HG02884 (cell line): ENCODE data around the gene KISS1R.
"Not testable (repeated sequence)": the region's sequence is repeated elsewhere in the genome, so short reads cannot be mapped to it uniquely, and the experiment has no call there.

Experiments used
- ATAC-seq: cut with Tn5 transposase; IDR thresholded peaks from one replicate; pipeline ENCODE4 v1.9.1; 2021; ENCODE audit warnings: mild to moderate bottlenecking, moderate library complexity; ENCODE audit not compliant: unreplicated experiment

Gene KISS1R

DNA sequence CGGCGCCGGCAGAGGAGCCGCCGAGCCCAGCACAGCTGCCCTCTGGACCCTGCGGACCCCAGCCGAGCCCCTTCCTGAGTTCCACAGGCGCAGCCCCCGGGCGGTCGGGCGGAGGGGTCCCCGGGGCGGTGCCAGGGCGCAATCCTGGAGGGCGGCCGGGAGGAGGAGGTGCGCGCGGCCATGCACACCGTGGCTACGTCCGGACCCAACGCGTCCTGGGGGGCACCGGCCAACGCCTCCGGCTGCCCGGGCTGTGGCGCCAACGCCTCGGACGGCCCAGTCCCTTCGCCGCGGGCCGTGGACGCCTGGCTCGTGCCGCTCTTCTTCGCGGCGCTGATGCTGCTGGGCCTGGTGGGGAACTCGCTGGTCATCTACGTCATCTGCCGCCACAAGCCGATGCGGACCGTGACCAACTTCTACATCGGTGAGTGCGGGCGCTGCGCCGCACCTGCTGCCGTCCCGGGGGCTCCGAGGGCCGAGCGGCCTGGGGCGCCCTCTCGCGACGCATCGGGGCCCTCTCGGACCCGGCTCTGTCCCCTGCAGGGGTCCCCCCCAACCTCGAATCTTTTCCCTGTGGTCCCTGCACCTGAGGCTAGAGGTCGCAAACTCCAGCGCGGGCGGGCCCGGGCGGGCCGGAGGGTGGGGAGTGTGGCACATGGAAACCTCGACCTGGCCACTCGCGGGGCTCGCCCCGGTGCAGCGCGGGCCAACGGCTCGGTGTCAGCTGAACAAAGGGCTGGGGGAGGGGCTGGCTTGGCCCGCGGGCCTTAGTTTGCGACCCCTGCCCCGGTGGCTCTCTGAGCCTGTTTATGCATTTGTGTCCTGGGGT, at the start of gene KISS1R:
KISS1R (plus strand) TSS at position 11 of the 829 bp plus-strand sequence; CDS start at position 181, 170 bp downstream.
- ATAC-seq = no peak

DNA sequence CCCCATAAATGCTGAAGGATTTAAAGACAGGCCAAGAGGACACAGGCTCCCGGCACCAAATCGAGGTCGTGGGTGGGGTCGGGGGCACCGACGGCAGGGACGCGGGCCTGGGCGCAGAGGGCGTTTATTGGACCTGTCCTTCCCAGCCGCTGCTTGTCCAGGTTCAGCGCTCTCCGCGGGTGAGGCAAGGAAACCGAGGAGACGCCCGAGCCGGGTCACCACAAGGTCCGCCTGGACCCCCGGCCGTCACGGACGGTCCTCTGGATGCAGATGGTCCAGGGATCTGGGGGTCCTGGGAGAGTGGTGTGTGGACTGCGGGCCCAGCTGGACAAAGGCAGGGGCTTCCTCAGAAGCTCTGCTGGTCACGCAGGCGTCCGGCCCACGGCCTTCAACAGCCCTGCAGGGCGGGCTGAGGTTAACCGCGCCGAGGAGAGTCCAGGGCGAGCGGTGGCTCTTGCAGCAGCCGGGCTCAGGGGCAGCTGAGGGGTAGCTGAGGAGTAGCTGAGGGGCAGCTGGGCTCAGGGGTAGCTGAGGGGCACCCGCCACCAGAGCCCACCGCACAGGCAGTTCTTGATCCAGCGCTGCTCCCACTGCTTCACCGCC, 49.2 kb upstream of the KISS1R start:
- no peak for ATAC-seq

DNA sequence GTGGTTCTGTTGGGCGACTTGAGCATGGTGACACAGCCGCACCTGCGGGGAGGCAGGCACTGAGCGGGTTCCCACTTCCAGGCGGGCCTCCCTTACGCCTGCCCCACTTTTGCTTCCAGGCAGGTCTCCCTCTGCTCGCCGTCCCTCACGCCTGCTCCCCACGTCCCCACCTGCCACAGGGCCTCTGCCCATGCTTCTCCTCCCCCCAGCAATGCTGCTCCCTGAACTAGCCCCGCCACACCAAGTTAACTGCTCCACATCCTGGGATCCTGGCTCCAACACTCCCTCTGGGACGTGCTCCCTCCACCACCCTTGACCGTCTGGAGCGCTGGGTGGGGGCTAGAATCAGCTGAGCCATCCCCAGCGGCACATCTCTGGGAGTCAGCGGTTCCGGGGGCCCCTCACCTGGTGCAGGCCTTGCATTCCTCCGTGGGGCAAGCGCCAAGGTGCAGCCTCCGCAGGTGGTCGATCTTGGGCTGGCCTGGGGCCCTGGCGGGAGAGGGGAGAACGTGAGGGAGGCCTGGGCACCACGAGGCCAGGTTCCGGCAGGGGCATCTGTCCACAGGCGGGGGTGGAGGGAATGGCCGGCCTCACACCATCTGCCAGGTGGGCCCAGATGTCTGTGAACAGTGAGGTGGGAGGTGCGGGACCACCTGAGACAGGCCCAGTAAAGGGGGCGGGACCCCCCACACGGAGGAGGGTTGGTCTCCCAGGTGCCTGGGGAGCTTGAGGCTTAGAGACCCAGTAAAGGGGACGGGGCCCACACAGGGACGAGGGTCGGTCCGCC, 48.5 kb upstream of the KISS1R start:
- no peak for ATAC-seq

DNA sequence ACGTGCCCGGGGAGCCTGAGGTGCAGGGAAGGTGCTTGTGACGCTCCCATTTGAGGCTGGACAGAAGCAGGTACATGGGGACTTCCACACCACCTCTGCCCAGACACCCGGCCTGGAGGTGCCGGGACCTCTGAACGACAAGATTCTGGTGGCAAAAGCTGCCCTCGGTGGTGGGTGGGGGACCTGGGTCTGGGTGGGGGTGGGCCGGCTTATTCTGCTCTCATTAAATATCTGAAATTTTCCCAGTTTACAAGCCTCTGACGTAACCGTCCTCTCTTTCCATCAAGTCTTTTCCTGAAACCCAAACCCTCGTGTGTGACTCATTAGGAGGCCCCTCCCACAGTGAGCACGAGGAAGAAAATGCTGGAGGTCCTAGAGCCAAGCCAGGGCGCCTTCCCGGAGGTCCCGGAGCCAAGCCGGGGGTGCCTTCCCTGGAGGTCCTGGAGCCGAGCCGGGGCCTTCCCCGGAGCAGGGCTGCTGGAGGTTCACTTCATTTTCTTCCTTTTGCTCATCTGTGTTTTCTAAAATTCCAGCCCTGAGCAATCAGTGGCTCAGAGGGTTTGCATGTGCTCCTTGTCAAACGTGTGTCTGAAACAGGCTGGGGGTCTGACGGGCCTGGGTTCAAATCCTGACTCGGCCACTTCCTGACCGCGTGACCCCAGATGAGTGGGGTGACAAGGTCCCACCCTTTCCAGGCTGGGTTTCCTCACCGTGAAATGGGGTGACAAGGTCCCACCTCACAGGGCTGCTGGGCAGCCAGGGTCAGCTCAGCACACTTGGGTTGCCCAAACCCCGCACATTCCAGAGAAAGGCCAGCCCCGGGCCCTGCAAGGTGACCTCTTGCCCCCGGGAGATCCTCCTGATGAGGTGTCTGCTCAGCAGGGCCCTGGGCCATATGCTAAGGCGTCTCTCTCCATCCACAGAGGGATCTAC, 47.6 kb upstream of the KISS1R start:
- ATAC-seq = no peak

GRCh38 chr19:870314-870713, 46.8 kb upstream of the KISS1R start:
- ATAC-seq = no peak

GRCh38 chr19:870963-871401, 46.2 kb upstream of the KISS1R start:
- ATAC-seq = no peak

GRCh38 chr19:871446-872265, 45.5 kb upstream of the KISS1R start:
- ATAC-seq = no peak

- ATAC-seq = no peak
Observed at GRCh38 chr19:872266-872951, 44.7 kb upstream of the KISS1R start.

DNA sequence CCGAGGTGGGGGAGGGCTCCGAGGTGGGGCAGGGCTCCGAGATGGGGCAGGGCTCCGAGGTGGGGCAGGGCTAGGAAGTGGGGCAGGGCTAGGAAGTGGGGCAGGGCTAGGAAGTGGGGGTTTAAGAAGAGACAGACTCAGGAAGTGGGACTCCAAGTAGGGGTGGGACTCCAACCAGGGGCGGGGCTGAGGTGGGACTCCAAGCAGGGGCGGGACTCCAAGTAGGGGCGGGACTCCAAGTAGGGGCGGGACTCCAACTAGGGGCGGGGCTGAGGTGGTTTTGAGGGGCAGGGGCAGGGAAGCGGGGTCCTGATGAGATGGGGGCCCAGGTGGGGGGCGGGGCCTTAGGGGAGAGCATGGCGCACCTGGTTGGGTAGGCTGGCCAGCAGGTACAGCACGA, 44.0 kb upstream of the KISS1R start:
- ATAC-seq = no peak

DNA sequence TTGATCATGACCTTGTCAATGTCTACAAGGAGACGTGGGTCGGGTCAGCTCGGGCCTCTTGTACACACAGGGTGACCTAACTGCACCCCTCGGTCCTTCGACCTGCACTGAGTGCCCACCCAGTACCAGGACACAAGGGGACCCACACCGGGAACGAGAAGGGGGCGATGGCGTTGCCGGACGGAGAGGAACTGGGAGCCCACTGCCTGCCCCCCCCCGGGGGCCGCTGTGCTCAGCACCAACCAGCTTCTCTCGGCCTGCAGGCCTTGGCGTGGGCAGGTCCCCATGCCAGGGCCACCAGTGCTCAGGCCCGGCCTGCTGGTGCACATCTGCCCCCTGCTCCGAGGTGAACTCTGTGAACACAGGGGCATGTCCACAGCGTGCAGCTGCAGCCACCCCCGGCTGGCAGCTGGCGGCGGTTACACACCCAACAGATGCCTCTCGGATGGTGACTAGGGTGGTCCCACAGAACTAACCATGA, 43.5 kb upstream of the KISS1R start:
- ATAC-seq = no peak

DNA sequence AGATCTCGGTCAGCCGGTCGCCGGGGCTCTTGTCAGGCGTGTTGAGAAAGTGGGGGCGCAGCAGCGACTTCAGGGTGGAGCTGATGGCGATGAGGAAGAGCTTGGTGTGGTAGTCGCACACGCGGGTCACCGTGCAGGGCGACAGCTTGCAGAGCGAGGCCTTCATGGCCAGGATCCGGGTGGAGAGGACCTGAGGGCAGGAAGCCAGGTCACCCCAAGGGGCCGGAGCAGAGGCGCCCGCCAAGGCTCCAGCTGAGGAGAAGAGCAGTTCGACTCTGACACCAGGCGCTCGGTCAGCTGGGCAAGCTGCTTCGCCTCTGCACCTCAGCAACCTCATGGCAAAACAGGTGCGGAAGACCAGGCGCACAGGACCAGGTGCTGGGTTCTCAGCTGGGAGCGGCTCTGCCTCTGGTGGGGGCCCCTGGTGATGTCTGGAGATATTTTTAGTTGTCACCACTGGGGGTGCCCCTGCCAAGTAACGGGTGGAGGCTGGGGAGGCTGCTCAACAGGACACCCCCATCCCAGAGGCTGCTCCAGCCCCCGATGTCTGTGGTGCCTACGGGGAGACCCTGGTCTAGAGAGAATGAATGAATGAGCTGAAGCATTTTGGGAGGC, 41.8 kb upstream of the KISS1R start:
- ATAC-seq = no peak

- ATAC-seq = no peak
Observed at GRCh38 chr19:876089-876488, 41.0 kb upstream of the KISS1R start.

GRCh38 chr19:876780-877314, 40.3 kb upstream of the KISS1R start:
- ATAC-seq = no peak

- ATAC-seq = not testable (repeated sequence)
Observed at GRCh38 chr19:877992-878660, 39.0 kb upstream of the KISS1R start.

DNA sequence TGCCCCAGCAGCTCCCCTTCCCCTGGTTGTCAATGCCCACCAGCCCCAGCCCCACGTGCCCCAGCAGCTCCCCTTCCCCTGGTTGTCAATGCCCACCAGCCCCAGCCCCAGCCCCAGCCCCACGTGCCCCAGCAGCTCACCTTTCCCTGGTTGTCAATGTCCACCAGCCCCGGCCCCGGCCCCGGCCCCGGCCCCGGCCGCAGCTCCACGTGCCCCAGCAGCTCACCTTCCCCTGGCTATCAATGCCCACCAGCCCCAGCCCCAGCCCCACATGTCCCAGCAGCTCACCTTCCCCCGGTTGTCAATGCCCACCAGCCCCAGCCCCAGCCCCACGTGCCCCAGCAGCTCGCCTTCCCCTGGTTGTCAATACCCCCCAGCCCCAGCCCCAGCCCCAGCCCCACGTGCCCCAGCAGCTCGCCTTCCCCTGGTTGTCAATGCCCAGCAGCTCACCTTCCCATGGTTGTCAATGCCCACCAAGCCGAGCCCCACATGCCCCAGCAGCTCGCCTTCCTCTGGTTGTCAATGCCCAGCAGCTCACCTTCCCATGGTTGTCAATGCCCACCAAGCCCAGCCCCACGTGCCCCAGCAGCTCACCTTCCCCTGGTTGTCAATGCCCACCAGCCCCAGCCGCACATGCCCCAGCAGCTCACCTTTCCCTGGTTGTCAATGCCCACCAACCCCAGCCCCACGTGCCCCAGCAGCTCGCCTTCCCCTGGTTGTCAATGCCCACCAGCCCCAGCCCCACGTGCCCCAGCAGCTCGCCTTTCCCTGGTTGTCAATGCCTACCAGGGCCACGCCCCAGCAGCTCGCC, 38.2 kb upstream of the KISS1R start:
- ATAC-seq = not testable (repeated sequence)

DNA sequence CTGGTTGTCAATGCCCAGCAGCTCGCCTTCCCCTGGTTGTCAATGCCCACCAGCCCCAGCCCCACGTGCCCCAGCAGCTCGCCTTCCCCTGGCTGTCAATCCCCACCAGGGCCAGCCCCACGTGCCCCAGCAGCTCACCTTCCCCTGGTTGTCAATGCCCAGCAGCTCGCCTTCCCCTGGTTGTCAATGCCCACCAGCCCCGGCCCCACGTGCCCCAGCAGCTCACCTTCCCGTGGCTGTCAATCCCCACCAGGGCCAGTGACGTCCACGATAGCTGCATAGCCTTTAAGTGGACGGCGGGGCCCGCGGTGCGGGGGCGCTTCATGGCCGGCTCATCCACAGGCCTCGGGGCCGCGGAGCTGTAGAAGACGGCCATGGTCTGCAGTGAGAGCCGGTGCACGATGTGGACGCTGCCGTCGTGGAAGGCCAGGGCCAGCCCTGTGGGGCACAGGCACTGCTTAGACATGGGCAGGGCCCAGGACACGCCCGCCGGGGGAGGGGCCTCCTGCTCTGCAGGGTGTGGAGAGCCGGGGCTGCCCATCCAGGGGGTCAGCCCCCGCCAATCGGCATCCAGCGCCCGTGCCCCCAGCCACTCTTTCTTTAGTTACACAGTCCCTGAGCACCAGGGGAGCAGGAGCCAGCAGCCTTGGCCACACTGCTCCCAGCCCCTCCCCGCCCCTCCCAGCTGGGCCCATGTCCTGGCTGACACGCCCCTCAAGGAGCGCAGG, 37.3 kb upstream of the KISS1R start:
- ATAC-seq = no peak
